Measurements from ENCODE around the gene SRGAP3.

Gene SRGAP3

DNA sequence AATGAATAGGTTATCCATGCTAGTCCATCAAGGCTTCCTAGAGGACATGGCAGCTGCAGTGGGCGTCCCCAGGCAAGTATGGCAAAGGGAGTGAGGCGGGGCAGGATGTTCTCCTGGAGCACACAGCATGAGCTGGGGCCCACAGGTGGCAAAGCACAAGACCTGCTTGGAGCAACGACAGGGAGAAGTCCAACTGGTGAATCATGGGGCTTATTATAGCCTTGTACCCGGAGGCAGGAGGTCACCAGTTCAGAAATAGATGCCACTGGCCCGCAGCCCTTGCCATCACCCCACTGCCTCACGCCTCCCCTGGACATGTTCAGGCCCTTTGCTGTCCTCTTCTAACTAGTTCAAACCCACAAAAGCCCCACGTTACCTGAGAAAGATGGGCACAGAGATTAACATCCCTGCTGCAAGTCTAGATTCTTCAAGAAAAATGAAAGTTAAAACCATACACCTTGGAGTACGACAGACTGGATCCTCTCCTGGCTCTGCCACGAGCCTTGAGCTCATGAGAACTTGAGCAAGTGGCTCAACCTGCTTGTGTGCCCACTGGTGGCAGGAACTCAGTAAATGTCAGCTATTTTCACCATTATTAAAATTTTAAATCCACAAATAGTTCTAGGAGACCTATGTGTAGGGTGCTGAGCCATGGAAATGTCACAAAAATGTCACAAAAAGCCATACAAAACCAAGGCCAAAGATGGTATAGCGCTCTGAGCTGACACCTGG is 1.8 kb upstream of the SRGAP3 start:
- Histone ChIP-seq H3K27me3 (ENCODE audit: control insufficient read depth, insufficient read depth, low read length) (peaks cover 8% of the 10 kb centered on the region), H3K4me3 (ENCODE audit: low read depth, low read length) (no peak overlapping the region), H3K36me3 (ENCODE audit: control insufficient read depth, insufficient read depth, low read length) (no peaks in the 10 kb centered on the region), H3K9ac (ENCODE audit: low read depth, low read length) (no peak overlapping the region), H3K9me3 (ENCODE audit: control insufficient read depth, insufficient read depth, low read length) (no peaks in the 10 kb centered on the region), H3K4me1 (ENCODE audit: control insufficient read depth, insufficient read depth, low read length) (peaks cover 9% of the 10 kb centered on the region)

DNA sequence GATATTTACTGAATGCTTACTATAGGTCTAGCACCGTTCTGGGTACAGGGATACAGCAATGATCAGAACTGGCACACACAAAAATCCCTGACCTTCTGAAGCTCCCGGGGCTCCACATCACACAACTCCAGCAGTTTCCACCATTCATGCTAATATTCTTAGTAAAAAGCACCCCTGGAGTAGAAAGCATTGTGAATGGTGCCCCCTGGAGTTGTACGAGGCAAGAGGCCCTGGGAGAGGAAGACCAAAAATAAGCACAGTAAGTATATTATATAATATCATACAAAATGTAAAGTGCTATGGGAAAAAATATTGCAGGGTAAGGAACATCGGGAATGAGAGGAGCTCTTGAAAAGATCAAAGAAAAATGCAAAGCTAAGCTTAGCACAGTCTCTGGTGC is 790 bp upstream of the SRGAP3 start:
- H3K9ac ChIP-seq (ENCODE audit: low read depth, low read length), result no peak overlapping the region

DNA sequence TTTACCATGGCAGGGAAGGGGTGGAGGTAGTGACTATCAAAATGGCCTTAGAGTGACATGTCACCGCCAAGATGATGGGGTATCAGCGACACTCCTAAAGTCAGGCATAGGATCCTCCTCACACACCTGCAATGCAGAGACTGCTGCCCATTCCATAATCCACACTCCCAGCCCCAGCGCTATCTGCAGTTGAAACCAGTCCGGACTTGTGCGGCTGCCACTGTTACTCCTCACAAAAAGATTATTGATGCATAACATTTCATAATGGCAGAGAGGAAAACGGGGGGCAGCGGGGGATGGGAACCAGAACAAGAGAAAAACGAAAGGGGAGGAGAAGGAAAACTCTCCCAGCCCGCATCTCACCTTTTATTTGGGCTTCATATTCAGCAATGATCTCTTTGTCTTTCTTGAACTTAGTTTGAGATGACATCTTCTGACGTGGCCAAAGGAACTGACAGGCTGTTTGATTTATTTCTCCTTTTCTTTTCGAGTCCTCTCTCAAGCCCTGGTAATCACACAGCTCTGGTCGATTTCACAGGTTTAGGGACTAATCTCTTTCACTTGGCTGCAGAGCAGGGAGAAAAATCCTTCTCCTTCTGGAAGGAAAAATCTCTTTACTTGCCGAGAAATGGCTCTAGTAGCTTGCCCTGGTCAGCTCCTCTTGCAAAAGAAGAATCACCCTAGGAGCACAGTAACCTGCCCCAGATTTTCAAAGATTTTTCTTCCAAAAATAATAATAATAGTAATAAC is 749 bp downstream of the SRGAP3 start:
- Histone ChIP-seq H3K36me3 (ENCODE audit: control insufficient read depth, insufficient read depth, low read length) (no peaks in the 10 kb centered on the region), H3K27me3 (ENCODE audit: control insufficient read depth, insufficient read depth, low read length) (peaks cover 8% of the 10 kb centered on the region), H3K4me3 (ENCODE audit: low read depth, low read length) (peak overlapping the region; percentile 90), H3K9ac (ENCODE audit: low read depth, low read length) (no peak overlapping the region), H3K4me1 (ENCODE audit: control insufficient read depth, insufficient read depth, low read length) (peaks cover 9% of the 10 kb centered on the region), H3K9me3 (ENCODE audit: control insufficient read depth, insufficient read depth, low read length) (no peaks in the 10 kb centered on the region)

More for the DNA sequence above, 790 bp upstream of the SRGAP3 start:
- Histone ChIP-seq H3K27me3 (ENCODE audit: control insufficient read depth, insufficient read depth, low read length) (peaks cover 8% of the 10 kb centered on the region), H3K4me1 (ENCODE audit: control insufficient read depth, insufficient read depth, low read length) (peaks cover 9% of the 10 kb centered on the region), H3K4me3 (ENCODE audit: low read depth, low read length) (no peak overlapping the region), H3K36me3 (ENCODE audit: control insufficient read depth, insufficient read depth, low read length) (no peaks in the 10 kb centered on the region), H3K9me3 (ENCODE audit: control insufficient read depth, insufficient read depth, low read length) (no peaks in the 10 kb centered on the region)

DNA sequence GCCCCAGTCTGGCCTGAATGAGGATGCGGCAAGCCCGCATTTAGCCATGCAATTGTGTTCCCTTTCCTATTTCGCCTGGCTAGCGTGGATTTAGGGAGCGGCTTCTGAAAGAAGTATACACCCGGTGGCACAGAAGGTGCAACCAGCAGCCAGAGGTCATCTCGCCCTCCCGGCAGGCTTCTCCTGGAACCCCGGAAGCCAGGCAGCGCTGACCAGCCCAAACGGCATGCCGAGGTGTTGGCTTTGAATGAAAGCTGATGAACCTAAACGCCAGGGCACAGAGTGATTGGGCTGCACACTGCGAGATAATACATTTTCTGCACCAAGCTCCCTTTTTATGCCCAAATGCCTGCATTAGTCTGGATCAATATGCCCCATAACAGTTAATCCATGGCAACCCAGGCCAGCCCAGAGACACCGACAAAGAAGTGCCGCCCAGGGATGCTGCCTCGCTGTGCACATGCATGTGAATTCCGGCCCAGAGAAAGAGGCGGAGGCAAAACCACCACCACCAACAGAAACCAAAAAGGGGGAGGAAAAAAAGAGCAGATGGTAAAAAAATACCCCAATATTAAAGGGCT is 1.4 kb downstream of the SRGAP3 start:
- Histone ChIP-seq H3K4me3 (ENCODE audit: low read depth, low read length) (peak overlapping the region; percentile 90), H3K4me1 (ENCODE audit: control insufficient read depth, insufficient read depth, low read length) (peaks cover 9% of the 10 kb centered on the region), H3K9ac (ENCODE audit: low read depth, low read length) (no peak overlapping the region), H3K9me3 (ENCODE audit: control insufficient read depth, insufficient read depth, low read length) (no peaks in the 10 kb centered on the region), H3K36me3 (ENCODE audit: control insufficient read depth, insufficient read depth, low read length) (no peaks in the 10 kb centered on the region), H3K27me3 (ENCODE audit: control insufficient read depth, insufficient read depth, low read length) (peaks cover 8% of the 10 kb centered on the region)

DNA sequence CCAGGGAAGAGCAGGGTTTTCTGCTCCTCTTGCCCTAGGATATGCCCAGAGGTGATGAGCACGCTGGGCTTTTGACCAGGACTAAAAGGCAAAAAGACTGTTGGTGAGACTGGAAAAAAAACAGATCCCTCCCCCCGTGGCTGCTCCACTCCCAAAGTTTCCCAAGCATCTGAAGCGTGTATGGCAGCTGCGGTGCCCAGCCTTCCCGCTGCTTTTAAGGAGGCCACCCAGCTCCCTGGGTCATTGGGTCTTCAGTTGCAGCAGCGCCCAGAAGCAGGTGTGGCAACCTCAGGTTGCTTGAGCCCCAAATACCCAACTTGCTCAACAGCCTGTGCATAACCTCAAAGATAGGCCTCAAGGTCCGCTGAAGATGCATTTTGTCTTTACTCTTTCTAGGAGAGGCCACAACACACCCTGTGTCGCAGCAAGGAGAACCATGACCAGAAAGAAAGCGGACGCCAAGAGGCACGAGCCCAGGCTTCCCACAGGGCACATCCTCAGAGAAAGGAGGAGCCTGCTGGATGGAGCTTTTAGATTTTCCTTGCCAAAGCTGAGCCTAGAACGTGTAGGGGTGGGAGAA is 2.0 kb downstream of the SRGAP3 start:
- H3K9me3 ChIP-seq (ENCODE audit: control insufficient read depth, insufficient read depth, low read length), result no peaks in the 10 kb centered on the region
- H3K9ac ChIP-seq (ENCODE audit: low read depth, low read length), result no peak overlapping the region
- H3K4me1 ChIP-seq (ENCODE audit: control insufficient read depth, insufficient read depth, low read length), result peaks cover 9% of the 10 kb centered on the region
- peaks cover 8% of the 10 kb centered on the region for H3K27me3 ChIP-seq (ENCODE audit: control insufficient read depth, insufficient read depth, low read length)
- peak overlapping the region; percentile 90 for H3K4me3 ChIP-seq (ENCODE audit: low read depth, low read length)
- H3K36me3 ChIP-seq (ENCODE audit: control insufficient read depth, insufficient read depth, low read length), result no peaks in the 10 kb centered on the region

DNA sequence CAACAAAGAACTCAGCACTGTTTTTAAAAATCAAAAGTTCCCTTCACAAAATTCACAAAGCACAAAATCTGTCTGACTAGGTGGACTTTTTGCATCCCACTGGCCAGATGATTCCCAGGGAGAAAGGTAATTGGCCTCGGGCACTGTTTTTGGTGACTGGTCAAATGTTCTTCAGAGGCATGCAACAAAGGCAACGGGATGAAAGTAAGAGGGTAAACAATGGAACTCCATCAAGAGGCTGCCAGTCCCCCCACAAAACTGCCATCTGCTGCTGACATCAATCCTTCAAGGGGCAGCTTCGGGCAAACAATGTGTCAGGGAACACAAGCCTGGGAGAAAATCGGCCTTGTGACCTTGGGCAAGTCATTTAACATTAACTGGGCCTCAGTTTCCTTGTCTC is 3.3 kb downstream of the SRGAP3 start:
- Histone ChIP-seq H3K27me3 (ENCODE audit: control insufficient read depth, insufficient read depth, low read length) (peaks cover 8% of the 10 kb centered on the region), H3K9me3 (ENCODE audit: control insufficient read depth, insufficient read depth, low read length) (no peaks in the 10 kb centered on the region), H3K4me1 (ENCODE audit: control insufficient read depth, insufficient read depth, low read length) (peaks cover 9% of the 10 kb centered on the region), H3K36me3 (ENCODE audit: control insufficient read depth, insufficient read depth, low read length) (no peaks in the 10 kb centered on the region), H3K9ac (ENCODE audit: low read depth, low read length) (no peak overlapping the region), H3K4me3 (ENCODE audit: low read depth, low read length) (no peak overlapping the region)

DNA sequence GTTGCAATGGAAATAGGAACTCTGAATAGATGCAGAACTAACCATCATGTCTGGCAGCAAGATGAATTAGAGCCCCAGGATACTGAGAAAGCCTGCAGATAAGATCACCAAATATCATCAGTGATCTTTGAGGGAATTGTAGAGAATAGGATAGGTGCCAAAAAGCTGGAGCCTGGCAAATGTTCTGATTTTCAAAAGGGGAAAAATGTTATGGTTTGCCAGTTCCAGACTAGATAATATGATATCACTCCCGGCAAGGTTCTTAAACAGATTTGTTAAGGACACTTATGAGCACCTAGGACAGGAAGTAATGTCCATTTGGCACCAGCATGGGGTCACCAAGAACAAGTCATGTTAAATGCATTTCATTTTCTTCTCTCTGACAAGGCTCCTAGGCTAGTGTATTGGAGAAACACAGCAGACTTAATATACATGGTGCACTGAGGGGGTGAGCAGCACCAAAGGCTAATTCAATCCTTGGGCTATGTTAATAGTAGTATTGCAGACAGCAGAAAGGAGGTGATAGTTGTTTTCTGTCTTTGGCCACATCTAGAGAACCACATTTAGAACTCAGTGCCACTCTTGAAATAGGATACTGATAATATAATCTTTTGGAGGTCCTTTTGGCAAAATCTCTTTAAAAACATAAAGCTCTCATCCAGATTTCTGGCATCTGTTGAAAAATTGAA is 4.8 kb downstream of the SRGAP3 start:
- no peak overlapping the region for H3K9ac ChIP-seq (ENCODE audit: low read depth, low read length)
- peaks cover 8% of the 10 kb centered on the region for H3K27me3 ChIP-seq (ENCODE audit: control insufficient read depth, insufficient read depth, low read length)
- H3K4me3 ChIP-seq (ENCODE audit: low read depth, low read length), result no peak overlapping the region
- peaks cover 4% of the 10 kb centered on the region for H3K4me1 ChIP-seq (ENCODE audit: control insufficient read depth, insufficient read depth, low read length)
- no peaks in the 10 kb centered on the region for H3K36me3 ChIP-seq (ENCODE audit: control insufficient read depth, insufficient read depth, low read length)
- H3K9me3 ChIP-seq (ENCODE audit: control insufficient read depth, insufficient read depth, low read length), result no peaks in the 10 kb centered on the region

DNA sequence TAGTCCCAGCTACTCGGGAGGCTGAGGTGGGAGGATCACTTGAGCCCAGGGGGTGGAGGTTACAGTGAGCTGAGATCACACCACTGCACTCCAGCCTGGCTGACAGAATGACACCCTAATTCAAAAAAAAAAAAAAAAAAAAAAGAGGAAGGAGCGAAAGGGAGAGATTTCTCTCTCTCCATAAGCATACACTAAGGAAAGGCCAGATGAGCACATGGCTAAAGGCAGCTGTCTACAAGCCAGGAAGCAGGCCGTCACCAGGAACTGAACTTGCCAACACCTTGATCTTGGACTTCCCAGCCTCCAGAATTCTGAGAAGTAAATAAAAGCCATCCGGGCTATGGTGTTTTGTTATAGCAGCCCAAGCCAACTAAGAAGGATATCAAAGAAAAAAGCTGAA is 7.5 kb downstream of the SRGAP3 start:
- H3K36me3 ChIP-seq (ENCODE audit: control insufficient read depth, insufficient read depth, low read length), result no peaks in the 10 kb centered on the region
- H3K4me1 ChIP-seq (ENCODE audit: control insufficient read depth, insufficient read depth, low read length), result no peaks in the 10 kb centered on the region
- no peak overlapping the region for H3K4me3 ChIP-seq (ENCODE audit: low read depth, low read length)
- no peaks in the 10 kb centered on the region for H3K27me3 ChIP-seq (ENCODE audit: control insufficient read depth, insufficient read depth, low read length)
- H3K9me3 ChIP-seq (ENCODE audit: control insufficient read depth, insufficient read depth, low read length), result no peaks in the 10 kb centered on the region
- H3K9ac ChIP-seq (ENCODE audit: low read depth, low read length), result no peak overlapping the region

DNA sequence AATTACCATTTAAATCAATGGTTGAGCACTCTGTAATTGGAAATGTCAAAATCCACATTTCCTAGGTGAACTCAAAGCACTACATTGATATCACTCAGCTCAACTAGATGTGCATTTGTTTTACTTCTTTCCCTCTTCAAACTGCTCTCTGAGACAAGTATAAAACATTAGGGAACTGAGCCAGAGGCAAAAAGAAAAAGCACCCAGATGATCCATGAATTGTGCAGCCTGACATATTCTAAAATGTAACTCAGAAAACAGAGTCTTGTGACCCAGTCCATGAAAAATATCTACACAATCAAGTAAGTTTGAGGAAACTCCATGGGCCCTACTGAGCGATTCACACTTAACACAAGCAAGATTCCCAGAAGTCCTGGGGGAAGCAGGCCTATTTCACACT is 9.8 kb downstream of the SRGAP3 start:
- no peaks in the 10 kb centered on the region for H3K36me3 ChIP-seq (ENCODE audit: control insufficient read depth, insufficient read depth, low read length)
- H3K4me3 ChIP-seq (ENCODE audit: low read depth, low read length), result no peak overlapping the region
- H3K4me1 ChIP-seq (ENCODE audit: control insufficient read depth, insufficient read depth, low read length), result no peaks in the 10 kb centered on the region
- H3K27me3 ChIP-seq (ENCODE audit: control insufficient read depth, insufficient read depth, low read length), result no peaks in the 10 kb centered on the region
- H3K9me3 ChIP-seq (ENCODE audit: control insufficient read depth, insufficient read depth, low read length), result no peaks in the 10 kb centered on the region
- no peak overlapping the region for H3K9ac ChIP-seq (ENCODE audit: low read depth, low read length)

DNA sequence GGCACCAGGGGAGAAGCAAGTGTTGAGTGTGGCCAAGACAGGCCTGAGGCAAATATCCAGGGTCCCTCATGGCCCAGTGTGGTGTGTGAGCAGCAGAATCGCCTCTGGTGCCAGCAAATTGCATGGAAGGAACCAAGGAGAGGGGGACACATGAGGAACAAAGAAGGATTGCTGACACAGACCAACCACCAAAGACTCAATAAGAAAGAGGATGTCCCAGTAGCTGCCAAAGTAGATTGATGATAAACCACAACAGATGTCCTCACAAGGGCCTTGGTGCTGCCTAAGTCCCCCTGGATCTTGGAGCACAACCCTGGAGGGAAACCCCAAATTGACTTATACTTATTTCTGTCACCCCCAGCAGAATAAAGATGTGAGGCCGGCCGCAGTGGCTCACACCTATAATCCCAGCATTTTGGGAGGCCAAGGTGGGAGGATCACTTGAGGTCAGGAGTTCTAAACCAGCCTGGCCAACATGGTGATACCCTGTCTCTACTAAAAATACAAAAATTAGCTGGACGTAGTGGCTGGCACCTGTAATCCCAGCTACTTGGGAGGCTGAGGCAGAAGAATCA is 10.6 kb downstream of the SRGAP3 start:
- Histone ChIP-seq H3K4me1 (ENCODE audit: control insufficient read depth, insufficient read depth, low read length) (no peaks in the 10 kb centered on the region), H3K9me3 (ENCODE audit: control insufficient read depth, insufficient read depth, low read length) (no peaks in the 10 kb centered on the region), H3K36me3 (ENCODE audit: control insufficient read depth, insufficient read depth, low read length) (no peaks in the 10 kb centered on the region), H3K9ac (ENCODE audit: low read depth, low read length) (no peak overlapping the region), H3K4me3 (ENCODE audit: low read depth, low read length) (no peak overlapping the region), H3K27me3 (ENCODE audit: control insufficient read depth, insufficient read depth, low read length) (no peaks in the 10 kb centered on the region)

DNA sequence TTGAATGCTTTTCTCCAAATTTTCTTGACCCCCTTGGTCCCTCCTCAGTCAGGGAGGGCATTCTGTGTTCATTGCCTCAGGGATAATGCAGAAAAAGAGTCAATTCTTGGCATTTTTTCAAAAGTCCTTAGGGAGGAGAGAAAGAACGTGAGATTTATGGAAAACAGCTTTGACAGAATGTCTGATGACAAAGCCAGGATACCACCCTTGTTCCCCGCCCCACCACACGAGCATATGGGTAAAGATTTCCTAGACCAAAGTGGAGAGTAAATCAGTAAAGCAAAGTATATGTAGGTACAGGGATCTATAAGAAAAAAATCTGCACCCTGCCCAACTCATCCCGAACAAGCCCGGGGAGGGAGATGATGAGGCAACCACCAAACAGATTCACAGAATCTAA is 11.2 kb downstream of the SRGAP3 start:
- Histone ChIP-seq H3K9me3 (ENCODE audit: control insufficient read depth, insufficient read depth, low read length) (no peaks in the 10 kb centered on the region), H3K4me1 (ENCODE audit: control insufficient read depth, insufficient read depth, low read length) (no peaks in the 10 kb centered on the region), H3K9ac (ENCODE audit: low read depth, low read length) (no peak overlapping the region), H3K36me3 (ENCODE audit: control insufficient read depth, insufficient read depth, low read length) (no peaks in the 10 kb centered on the region), H3K4me3 (ENCODE audit: low read depth, low read length) (no peak overlapping the region), H3K27me3 (ENCODE audit: control insufficient read depth, insufficient read depth, low read length) (no peaks in the 10 kb centered on the region)
